MM.1S (cell line): ENCODE measurements around the gene MICAL2.

Experiments used
- EZH2phosphoT487 ChIP-seq: fragments of 300-600 bp; sonication (generic); IDR thresholded peaks from 2 replicates; pipeline ENCODE4 v1.6.1; 2018; ENCODE audit warnings: antibody characterized with exemption, low read length
- TF ChIP-seq, protein P1 (sequence below): fragments of 300-600 bp; sonication (generic); IDR thresholded peaks from 2 replicates; pipeline ENCODE4 v1.5.1; 2016; ENCODE audit warnings: antibody characterized with exemption, low read length, mixed read lengths

DNA sequence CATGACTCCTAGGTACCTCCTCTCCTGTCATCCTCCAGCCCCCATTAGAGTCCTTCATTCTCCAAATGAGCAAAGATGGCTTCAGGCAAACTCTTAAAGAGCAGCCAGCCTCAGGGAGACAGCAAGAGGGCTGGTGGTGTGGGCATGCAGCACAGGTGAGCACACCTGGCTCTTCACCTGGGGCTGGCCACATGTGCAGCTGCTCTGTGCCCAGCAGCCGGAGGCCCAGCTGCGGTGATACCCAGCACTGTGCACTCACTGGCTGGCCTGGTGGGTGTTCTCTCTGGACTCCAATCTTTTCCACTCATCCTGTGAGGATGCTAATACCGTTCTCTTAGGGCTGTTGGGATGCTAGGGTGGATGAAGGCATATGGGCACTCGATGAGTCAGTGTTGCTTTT lies 160.9 kb downstream of the MICAL2 start:
- TF ChIP-seq, protein P1, sequence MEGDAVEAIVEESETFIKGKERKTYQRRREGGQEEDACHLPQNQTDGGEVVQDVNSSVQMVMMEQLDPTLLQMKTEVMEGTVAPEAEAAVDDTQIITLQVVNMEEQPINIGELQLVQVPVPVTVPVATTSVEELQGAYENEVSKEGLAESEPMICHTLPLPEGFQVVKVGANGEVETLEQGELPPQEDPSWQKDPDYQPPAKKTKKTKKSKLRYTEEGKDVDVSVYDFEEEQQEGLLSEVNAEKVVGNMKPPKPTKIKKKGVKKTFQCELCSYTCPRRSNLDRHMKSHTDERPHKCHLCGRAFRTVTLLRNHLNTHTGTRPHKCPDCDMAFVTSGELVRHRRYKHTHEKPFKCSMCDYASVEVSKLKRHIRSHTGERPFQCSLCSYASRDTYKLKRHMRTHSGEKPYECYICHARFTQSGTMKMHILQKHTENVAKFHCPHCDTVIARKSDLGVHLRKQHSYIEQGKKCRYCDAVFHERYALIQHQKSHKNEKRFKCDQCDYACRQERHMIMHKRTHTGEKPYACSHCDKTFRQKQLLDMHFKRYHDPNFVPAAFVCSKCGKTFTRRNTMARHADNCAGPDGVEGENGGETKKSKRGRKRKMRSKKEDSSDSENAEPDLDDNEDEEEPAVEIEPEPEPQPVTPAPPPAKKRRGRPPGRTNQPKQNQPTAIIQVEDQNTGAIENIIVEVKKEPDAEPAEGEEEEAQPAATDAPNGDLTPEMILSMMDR = no peak
- no peak for TF ChIP-seq EZH2phosphoT487
